ENCODE measurements around the gene BOC. TPM values are rescaled to one million over a fixed set of nuclear protein-coding genes. Genes with fewer than 3 reads are reported as not detected.
A peak's percentile ranks its signal among the peaks of the same experiment; 100 is the strongest.

Gene BOC
- total and polyA plus RNA-seq, 2 of the 8 experiments (the other 6 are each of a cell fraction or from before 2014, with no cell fraction given) = 6.9 to 9.3 TPM

GRCh38 chr3:113194823-113195401 is 16.4 kb upstream of the BOC start:
- Histone ChIP-seq H2AFZ (ENCODE audit: low read length) (no peak overlapping the region), H3K9me3 (ENCODE audit: insufficient read depth in 2 of 2, low read depth in 1 of 2, low read length in 1 of 2) (peaks cover 0 to 2% of the 10 kb centered on the region in 2 experiments; a peak in 1 of 4 replicates), H3K27me3 (replicated peaks in 1 of 4; ENCODE audit: control insufficient read depth in 3 of 4, extremely low read depth in 1 of 4, insufficient read depth in 3 of 4, low read length in 3 of 4) (no peaks in the 10 kb centered on the region), H2BK5ac (ENCODE audit: low read depth, low read length) (no peak overlapping the region), H3K14ac (ENCODE audit: insufficient read length) (no peak overlapping the region), H3K4me2 (ENCODE audit: insufficient read depth in 1 of 2, low read depth in 2 of 2, low read length in 2 of 2) (no peak overlapping the region), H4K8ac (ENCODE audit: extremely low read depth, insufficient read depth, low read length) (no peak overlapping the region), H4K5ac (ENCODE audit: insufficient read length, low read depth, low read length) (no peak overlapping the region), H3K23ac (ENCODE audit: insufficient read length) (no peak overlapping the region), H2AK5ac (ENCODE audit: low read depth, low read length) (no peak overlapping the region), H3K4me1 (replicated peaks in 1 of 4; ENCODE audit: control insufficient read depth in 3 of 4, insufficient read depth in 4 of 4, low read length in 3 of 4) (peaks cover 0 to 6% (median 1%) of the 10 kb centered on the region in 4 experiments; a peak in 4 of 7 replicates), H2BK12ac (ENCODE audit: low read depth, low read length) (no peak overlapping the region), H2BK120ac (replicated peaks; ENCODE audit: low read depth, low read length) (no peak overlapping the region), H3K36me3 (ENCODE audit: control insufficient read depth in 2 of 4, insufficient read depth in 4 of 4, low read length in 3 of 4) (no peaks in the 10 kb centered on the region), H4K20me1 (replicated peaks in 1 of 2; ENCODE audit: control insufficient read depth in 1 of 2, insufficient read depth in 2 of 2, low read length in 2 of 2) (no peaks in the 10 kb centered on the region), H3K4me3 (ENCODE audit: extremely low read depth in 1 of 4, insufficient read depth in 2 of 4, low read depth in 3 of 4, low read length in 4 of 4) (no peak overlapping the region), H3K56ac (replicated peaks; ENCODE audit: insufficient read length, low read depth, low read length) (no peak overlapping the region), H3K4ac (replicated peaks; ENCODE audit: insufficient read length, low read depth, low read length) (no peak overlapping the region), H3K9ac (replicated peaks in 1 of 4; ENCODE audit: extremely low read depth in 1 of 4, low read depth in 3 of 4, low read length in 3 of 4) (no peak overlapping the region), H4K91ac (replicated peaks; ENCODE audit: insufficient read length, low read length) (no peak overlapping the region), H3K23me2 (ENCODE audit: low read depth, low read length) (no peaks in the 10 kb centered on the region), H3K79me1 (ENCODE audit: low read depth, low read length) (no peaks in the 10 kb centered on the region), H3K18ac (ENCODE audit: extremely low read depth, low read length) (no peak overlapping the region), H3K27ac (ENCODE audit: low read depth, low read length) (no peak overlapping the region), H3K79me2 (ENCODE audit: control insufficient read depth in 1 of 2, insufficient read depth in 2 of 2, low read length in 2 of 2) (no peaks in the 10 kb centered on the region), H2BK15ac (ENCODE audit: low read length) (no peak overlapping the region), H2BK20ac (ENCODE audit: low read length) (peak overlapping the region; percentile 34; the same call in 1 of the 2 replicates)
- 88% methylated on average over 4 of the region's 4 CpGs; no CpG with 5 or more reads in 1 of the 2 experiments for WGBS, 2 experiments (ENCODE audit: extremely low coverage in 1 of 2, insufficient coverage in 1 of 2, insufficient read length in 1 of 2, insufficient replicate concordance in 2 of 2, low coverage in 1 of 2, low lambda C conversion rate in 2 of 2, missing lambda C conversion rate in 1 of 2)
- ChIA-PET POLR2A (ENCODE audit: partially characterized antibody) (no interaction called here), CTCF (ENCODE audit: partially characterized antibody) (interaction anchor here (1.2 to 1.5 kb wide), 3 partner anchors 9 to 61 kb away, joined by 3 to 6 read pairs (median 3); no protein-coding TSS in a partner anchor)
- DNase-seq (ENCODE audit: low read depth in 1 of 2, low spot score in 2 of 2) (no peak), FAIRE-seq (no peak)
- no peak for TF ChIP-seq GTF2F1 (IDR thresholded peaks at IDR 0.05; ENCODE audit: borderline replicate concordance, low read depth, low read length)
- TF ChIP-seq CEBPB (IDR thresholded peaks at IDR 0.05; ENCODE audit: low read depth, low read length) = no peak
- TF ChIP-seq POU5F1 (IDR thresholded peaks at IDR 0.05; ENCODE audit: low read depth, low read length) = no peak
- no peak for TF ChIP-seq YY1 (IDR thresholded peaks at IDR 0.05; ENCODE audit: low read depth, low read length)
- TF ChIP-seq POLR2AphosphoS5 (IDR thresholded peaks at IDR 0.05; ENCODE audit: low read depth, low read length) = no peak
- TF ChIP-seq PHF8 (conservative IDR thresholded peaks at IDR 0.05; ENCODE audit: low read depth, low read length) = no peak
